GM19455 (cell line): ENCODE measurements around the gene SCAMP5.

Experiments used
- ATAC-seq: cut with Tn5 transposase; IDR thresholded peaks from one replicate; pipeline ENCODE4 v1.9.1; 2021; ENCODE audit not compliant: unreplicated experiment

The SCAMP5 gene

GRCh38 chr15:75021341-75021740, 26.0 kb downstream of the SCAMP5 start:
- no peak for ATAC-seq

GRCh38 chr15:75022783-75023180, 27.4 kb downstream of the SCAMP5 start:
- no peak for ATAC-seq

DNA sequence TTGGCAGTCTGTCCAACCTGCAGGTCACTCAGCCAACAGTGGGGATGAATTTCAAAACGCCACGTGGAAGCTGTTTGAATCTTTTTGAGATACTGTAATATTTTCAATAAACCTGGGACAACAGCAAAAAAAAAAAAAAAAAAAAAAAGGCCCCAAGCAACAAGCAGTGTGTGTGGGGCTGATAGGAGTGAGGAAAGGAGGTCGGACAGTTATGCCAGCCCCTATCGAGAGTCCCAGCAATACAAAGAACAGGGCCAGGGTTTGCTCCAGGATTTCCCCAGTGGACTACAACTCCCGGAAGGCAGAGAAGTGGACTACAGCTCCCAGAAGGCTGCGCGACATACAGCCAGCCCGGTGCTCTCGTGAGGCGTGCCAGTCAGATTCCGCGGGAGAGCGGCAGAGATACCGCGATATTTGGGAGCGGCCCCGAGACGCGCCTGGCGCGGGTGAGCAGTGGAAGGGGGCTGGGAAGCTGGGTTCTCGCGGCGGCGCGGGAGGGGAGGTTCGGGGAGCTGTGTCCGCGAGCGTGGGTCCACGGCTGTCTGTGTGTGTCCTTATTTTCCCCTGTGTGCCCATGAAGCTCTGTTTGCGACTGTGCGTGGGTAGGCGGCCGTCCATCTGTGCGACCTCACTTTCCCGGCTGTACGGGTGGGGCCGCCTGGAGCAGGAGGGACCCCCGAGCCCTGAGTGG, 28.0 kb downstream of the SCAMP5 start, which contains the start of gene PPCDC:
Gene PPCDC (plus strand): TSS at position 410 of the 691 bp plus-strand sequence. CDS start 4,729 bp downstream, outside the sequence.
- ATAC-seq = peak; percentile 93

- ATAC-seq = no peak
Measured at GRCh38 chr15:75023872-75024636, 28.7 kb downstream of the SCAMP5 start.

DNA sequence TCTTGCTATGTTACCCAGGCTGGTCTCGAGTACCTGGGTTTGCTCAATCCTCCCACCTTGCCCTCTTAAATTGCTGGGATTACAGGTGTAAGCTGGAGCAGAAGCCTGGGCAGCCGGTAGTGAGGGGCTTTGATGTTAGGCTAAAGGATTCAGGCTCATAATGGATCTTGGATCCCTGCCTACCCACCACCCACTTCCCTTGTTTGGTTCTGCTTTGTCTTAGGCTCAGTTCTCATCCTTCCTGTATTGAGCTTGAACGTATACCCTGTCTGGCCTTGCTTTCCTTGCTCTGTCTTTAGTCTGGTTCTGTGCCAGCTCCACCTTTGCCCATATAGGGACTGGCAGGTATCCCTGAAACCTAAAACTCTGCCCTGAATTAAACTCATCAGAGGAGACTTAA, 29.7 kb downstream of the SCAMP5 start:
- no peak for ATAC-seq

- no peak for ATAC-seq
Measured at GRCh38 chr15:75025548-75026260, 30.3 kb downstream of the SCAMP5 start.

- no peak for ATAC-seq
Measured at GRCh38 chr15:75027551-75027950, 32.2 kb downstream of the SCAMP5 start.

- no peak for ATAC-seq
Measured at GRCh38 chr15:75028991-75029377, 33.6 kb downstream of the SCAMP5 start.

- ATAC-seq = no peak
Measured at GRCh38 chr15:75029378-75030022, 34.1 kb downstream of the SCAMP5 start.

GRCh38 chr15:75030023-75030413, 34.7 kb downstream of the SCAMP5 start:
- no peak for ATAC-seq

DNA sequence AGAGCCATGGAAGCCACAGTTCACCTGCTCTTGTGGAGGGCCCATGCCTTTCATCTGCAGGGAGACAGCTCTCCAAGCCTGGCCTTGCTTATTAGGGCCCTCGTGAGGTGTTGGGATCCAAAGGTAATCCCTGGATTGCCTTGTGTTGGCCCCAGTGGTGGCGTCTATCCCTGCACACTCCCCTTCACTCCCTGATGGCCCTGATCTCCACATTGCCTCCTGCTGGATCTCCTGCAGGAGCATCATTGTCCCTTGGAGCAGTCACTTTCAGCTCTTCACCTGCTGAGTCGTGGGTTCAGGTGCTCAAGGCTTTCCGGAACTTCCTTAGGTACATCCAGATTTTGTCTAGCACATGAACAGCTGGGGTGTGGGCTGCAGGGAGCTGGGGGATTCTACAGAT, 35.1 kb downstream of the SCAMP5 start:
- no peak for ATAC-seq

DNA sequence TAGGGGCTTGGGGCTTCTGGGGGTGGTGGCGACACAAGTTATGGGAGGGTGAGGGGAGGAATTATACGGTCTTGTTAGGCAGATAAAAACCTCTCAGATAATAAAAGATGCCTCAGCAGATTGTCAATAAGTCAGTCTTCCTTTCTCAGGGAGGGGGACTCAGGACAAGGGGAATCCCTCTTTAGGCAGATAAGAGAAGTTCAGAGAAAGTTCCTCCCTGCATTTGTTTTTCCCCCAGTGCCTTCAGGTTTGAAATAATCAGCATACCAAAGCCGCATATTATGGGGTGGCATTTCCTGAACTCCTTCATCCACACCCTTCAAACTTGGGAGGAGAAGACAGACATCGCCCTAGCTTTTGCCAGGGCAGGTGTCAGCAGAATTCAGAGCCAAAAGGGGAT, 36.5 kb downstream of the SCAMP5 start:
- no peak for ATAC-seq

DNA sequence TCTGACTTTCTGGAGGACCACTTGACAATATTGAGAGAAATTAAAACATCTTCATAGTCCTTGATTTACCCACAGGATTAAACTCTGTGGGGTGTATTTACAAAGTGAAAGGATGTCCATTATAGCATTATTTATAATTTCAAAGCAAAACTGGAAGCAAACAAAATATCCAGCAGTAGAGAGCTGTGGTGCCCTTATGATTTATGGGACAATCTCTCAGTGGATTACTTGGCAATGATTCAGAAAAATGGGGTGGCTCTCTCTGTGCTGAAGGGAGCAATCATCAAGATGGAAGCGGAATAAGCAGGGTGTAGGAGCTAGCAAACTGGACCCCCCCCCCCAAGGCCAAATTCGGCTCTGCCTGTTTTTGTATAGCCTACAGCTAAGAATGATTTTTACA, 37.0 kb downstream of the SCAMP5 start:
- no peak for ATAC-seq

DNA sequence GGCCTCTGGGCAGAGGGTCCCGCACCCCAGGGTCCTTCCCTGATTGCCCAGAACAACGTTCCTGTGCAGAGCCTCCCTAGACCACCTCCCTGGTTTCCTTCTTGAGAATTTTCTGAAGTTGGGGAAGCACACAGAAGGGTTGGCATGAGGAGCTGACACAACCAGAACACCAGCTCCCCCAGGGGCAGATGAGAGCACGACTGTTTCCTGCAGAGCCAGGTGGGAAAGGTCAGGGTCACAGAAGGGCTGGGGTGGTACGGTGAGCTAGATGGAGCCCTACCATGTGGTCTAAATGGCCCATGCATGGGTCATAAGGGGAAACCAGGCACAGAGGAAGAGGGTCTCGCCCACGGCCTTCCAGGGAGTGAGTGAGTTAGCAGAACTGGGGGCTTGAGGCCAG, 38.4 kb downstream of the SCAMP5 start:
- no peak for ATAC-seq

GRCh38 chr15:75034615-75035014, 39.3 kb downstream of the SCAMP5 start:
- ATAC-seq = no peak

DNA sequence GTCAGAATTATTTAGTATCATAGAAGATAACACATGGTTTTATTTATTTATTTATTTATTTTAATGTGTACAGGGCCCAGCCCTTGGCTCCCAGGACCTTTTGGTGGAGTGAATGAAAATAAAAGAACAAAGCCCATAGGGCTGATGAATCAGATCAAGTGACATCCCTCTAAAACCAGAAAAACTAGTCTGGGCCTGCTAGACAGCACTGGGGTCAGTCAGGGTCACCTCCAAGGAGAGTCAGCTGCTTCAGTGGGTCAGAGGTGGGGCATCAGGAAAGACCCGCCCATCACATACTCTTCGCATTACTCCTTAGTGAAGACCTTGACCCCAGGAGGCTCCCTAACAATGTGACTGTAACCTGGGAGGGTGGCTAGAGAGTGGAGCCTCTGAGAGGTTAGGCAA, 40.9 kb downstream of the SCAMP5 start:
- no peak for ATAC-seq

- ATAC-seq = no peak
Measured at GRCh38 chr15:75037685-75038084, 42.3 kb downstream of the SCAMP5 start.

- ATAC-seq = no peak
Measured at GRCh38 chr15:75038231-75038630, 42.9 kb downstream of the SCAMP5 start.

DNA sequence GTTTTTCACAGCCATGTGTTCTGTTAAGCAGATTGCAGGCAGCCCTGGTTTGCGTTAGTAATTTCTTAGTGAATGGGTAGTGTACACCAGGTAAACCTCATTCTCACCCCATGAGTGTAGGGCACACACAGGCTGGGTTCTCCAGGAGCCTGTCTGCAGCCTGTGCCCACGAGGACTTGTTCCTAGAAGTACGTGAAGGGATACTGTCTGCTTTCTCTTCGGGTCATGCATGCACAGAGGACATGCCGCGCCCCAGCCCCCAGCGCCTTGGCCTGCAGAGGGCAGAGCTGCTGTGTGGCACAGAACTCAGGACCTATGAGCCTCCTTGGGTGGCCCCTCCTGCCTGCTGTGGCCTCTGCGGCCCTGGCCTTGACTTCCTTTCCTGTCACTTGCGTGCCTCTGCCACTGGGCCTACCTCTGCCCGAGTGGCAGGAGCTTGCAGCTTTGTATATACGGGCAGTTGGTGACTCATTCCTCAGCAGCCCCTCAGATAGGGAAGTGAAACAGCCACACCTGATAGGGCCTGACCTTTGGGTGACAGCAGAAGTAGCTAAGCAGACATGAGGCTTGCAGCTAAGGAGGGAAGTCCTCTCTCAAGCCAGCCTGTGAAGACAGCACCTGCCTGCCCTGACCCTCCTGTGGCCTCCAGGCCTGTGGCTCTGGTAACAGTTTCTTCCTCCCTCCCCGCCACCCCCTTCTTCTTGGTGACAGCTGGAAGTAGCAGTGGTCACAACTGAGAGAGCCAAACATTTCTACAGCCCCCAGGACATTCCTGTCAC, 47.6 kb downstream of the SCAMP5 start:
- peak; percentile 69 for ATAC-seq

DNA sequence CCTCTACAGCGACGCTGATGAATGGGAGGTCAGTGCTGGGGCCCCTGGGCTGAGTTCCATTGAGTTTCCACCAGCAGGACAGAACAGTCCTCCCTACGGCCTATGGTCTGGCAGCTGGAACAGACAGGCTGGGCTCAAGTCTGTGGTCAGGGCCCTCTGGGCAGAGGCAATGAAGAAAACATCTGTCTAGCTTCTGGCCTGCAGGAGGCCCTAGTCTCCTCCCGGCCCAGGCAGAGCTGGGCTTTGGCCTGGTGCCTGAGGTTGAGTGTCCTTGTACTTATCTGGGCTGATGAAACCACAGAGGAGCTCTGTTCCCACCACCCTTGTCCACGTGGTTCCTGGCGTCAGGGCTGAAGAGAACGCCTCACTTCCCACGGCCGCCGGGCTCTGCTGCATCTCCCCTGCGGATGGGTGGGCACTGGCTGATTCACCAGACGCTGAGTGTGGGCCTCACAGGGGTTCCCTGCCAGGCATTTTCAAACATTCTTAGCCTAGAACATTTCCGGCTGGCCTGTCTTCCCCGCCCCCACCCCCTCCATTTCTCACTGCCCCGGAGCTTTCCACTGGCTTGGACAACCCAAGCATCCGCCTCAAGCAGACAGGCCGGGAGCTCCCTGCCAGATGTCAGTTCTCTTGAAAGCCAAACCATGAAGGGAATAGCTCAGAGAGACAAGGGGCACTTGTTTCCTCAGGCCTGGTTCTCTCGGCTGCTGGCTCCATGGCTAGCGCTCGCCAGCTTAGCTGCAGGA, 48.3 kb downstream of the SCAMP5 start:
- peak; percentile 14 for ATAC-seq
